OCI-LY7 (cell line): ENCODE measurements around the gene ADAMTSL3. TPM values are rescaled to one million over a fixed set of nuclear protein-coding genes. Genes with fewer than 3 reads are reported as not detected.

Experiments
- BruUV-seq: library from RNA; stranded (reverse); fragments of 400-500 nt; replicated peaks from 2 replicates; lab custom pipeline; 2021; lab: Mats Ljungman, UMichigan
- CTCF ChIA-PET: fragments of 300-600 bp; sonication (Branson Sonifier 250); formaldehyde crosslinking; loops from one replicate; lab custom pipeline; 2022; ENCODE audit warnings: antibody characterized with exemption; ENCODE audit not compliant: unreplicated experiment; lab: Charles Lee
- POLR2A ChIA-PET: fragments of 300-600 bp; sonication (Branson Sonifier 250); formaldehyde crosslinking; loops from one replicate; lab custom pipeline; 2022; ENCODE audit warnings: antibody characterized with exemption; lab: Charles Lee
- DNase-seq: peaks from one replicate; pipeline ENCODE4 v3.0.0-alpha.2; 2015; ENCODE audit warnings: low spot score
- H2AFZ ChIP-seq: fragments of 200-600 bp; sonication (generic), shearing (Covaris generic); 2 replicates; pipeline ENCODE4 v1.6.1; 2014; ENCODE audit warnings: mild to moderate bottlenecking, antibody characterized with exemption, low read length, moderate library complexity
- H3K27ac ChIP-seq: fragments of 200-600 bp; sonication (generic); 2 replicates; pipeline ENCODE4 v1.5.1; 2014; ENCODE audit warnings: mixed run types, low read depth, mild to moderate bottlenecking, moderate library complexity, low read length, inconsistent platforms; ENCODE audit not compliant: poor library complexity, severe bottlenecking
- H3K36me3 ChIP-seq: fragments of 200-600 bp; sonication (generic); 2 replicates; pipeline ENCODE4 v1.6.1; 2014; ENCODE audit warnings: mild to moderate bottlenecking, antibody characterized with exemption, low read length, moderate library complexity, mixed read lengths; ENCODE audit not compliant: insufficient read depth
- H3K4me1 ChIP-seq: fragments of 200-600 bp; sonication (generic); 2 replicates; pipeline ENCODE4 v1.5.1; 2014; ENCODE audit warnings: mild to moderate bottlenecking, low read length; ENCODE audit not compliant: insufficient read depth, poor library complexity, severe bottlenecking
- H3K4me2 ChIP-seq: fragments of 200-600 bp; sonication (generic); 2 replicates; pipeline ENCODE4 v1.6.1; 2014; ENCODE audit warnings: mild to moderate bottlenecking, low read length
- H3K4me3 ChIP-seq: fragments of 200-600 bp; sonication (generic); 2 replicates; pipeline ENCODE4 v1.5.1; 2014; ENCODE audit warnings: mild to moderate bottlenecking, low read depth, low read length; ENCODE audit not compliant: poor library complexity, severe bottlenecking
- H3K79me2 ChIP-seq: fragments of 200-600 bp; sonication (generic); 2 replicates; pipeline ENCODE4 v1.6.1; 2016; ENCODE audit warnings: low read depth, mild to moderate bottlenecking, low read length, moderate library complexity, mixed read lengths; ENCODE audit not compliant: insufficient read depth
- H3K9me2 ChIP-seq: fragments of 200-600 bp; sonication (generic); 2 replicates; pipeline ENCODE4 v1.6.1; 2016; ENCODE audit warnings: mild to moderate bottlenecking, low read length, mixed read lengths; ENCODE audit not compliant: insufficient read depth
- H3K9me3 ChIP-seq: fragments of 200-600 bp; sonication (generic); 2 replicates; pipeline ENCODE4 v1.6.1; 2014; ENCODE audit warnings: mild to moderate bottlenecking, mixed run types, low read length, mixed read lengths
- H4K20me1 ChIP-seq: fragments of 200-600 bp; sonication (generic); 2 replicates; pipeline ENCODE4 v1.6.1; 2014; ENCODE audit warnings: mild to moderate bottlenecking, antibody characterized with exemption, low read length, moderate library complexity, mixed read lengths; ENCODE audit not compliant: insufficient read depth
- CTCF ChIP-seq: fragments of 200-600 bp; sonication (generic); conservative IDR thresholded peaks from 2 replicates; pipeline ENCODE4 v1.5.1; 2014; ENCODE audit warnings: mild to moderate bottlenecking, antibody characterized with exemption, low read length, moderate library complexity, mixed read lengths
- EZH2phosphoT487 ChIP-seq: fragments of 200-600 bp; sonication (generic); IDR thresholded peaks from 2 replicates; pipeline ENCODE4 v1.6.1; 2018; ENCODE audit warnings: low read depth, borderline replicate concordance, mild to moderate bottlenecking, mixed run types, antibody characterized with exemption, low read length, moderate library complexity, mixed read lengths
- intact Hi-C: fragments of 100-400 bp; cut with micrococcal nuclease; formaldehyde crosslinking; loops from one replicate; pipeline ENCODE4 v1.10.0; 2022; ENCODE audit not compliant: unreplicated experiment
- total RNA-seq, 2 experiments: library from RNA; depleted of rRNA in 1 of 2; stranded (reverse); fragments of >200 nt in 1 of 2; shearing (Covaris generic) in 1 of 2; gene quantifications; 2 replicates each; pipeline ENCODE4 v1.2.3, GENCODE V29; 2014 to 2022

The ADAMTSL3 gene
- total RNA-seq, 2 experiments from 2014 or later = not detected

- Histone ChIP-seq H4K20me1 (no peaks in the 10 kb centered on the region), H2AFZ (no peak overlapping the region), H3K9me2 (no peaks in the 10 kb centered on the region), H3K36me3 (no peaks in the 10 kb centered on the region), H3K4me3 (no peak overlapping the region), H3K4me2 (no peak overlapping the region), H3K9me3 (no peaks in the 10 kb centered on the region), H3K27ac (no peak overlapping the region), H3K79me2 (no peaks in the 10 kb centered on the region), H3K4me1 (no peaks in the 10 kb centered on the region)
- TF ChIP-seq CTCF (no peak), EZH2phosphoT487 (no peak)
- CTCF ChIA-PET = no interaction called here
- DNase-seq = no peak
- intact Hi-C loops = no loop called here
- no TSS peak for BruUV-seq
- POLR2A ChIA-PET = no interaction called here
These were observed 56.5 kb downstream of the ADAMTSL3 start for GRCh38 chr15:83710452-83710851.

- H3K27ac ChIP-seq = no peak overlapping the region
- H3K9me2 ChIP-seq = no peaks in the 10 kb centered on the region
- H3K9me3 ChIP-seq = no peaks in the 10 kb centered on the region
- no peak overlapping the region for H2AFZ ChIP-seq
- no peak overlapping the region for H3K4me2 ChIP-seq
- no peaks in the 10 kb centered on the region for H3K4me1 ChIP-seq
- H3K36me3 ChIP-seq = no peaks in the 10 kb centered on the region
- BruUV-seq = no TSS peak
- intact Hi-C loops = no loop called here
- TF ChIP-seq CTCF = no peak
- no peaks in the 10 kb centered on the region for H3K79me2 ChIP-seq
- H3K4me3 ChIP-seq = no peak overlapping the region
- no peaks in the 10 kb centered on the region for H4K20me1 ChIP-seq
- POLR2A ChIA-PET = interaction anchor here (0.7 kb wide), 1 partner anchor 40 kb away, joined by 3 read pairs; no protein-coding TSS in a partner anchor
- CTCF ChIA-PET = no interaction called here
- no peak for DNase-seq
These were observed 57.3 kb downstream of the ADAMTSL3 start for GRCh38 chr15:83711236-83711635.

- POLR2A ChIA-PET = no interaction called here
- no peaks in the 10 kb centered on the region for H3K36me3 ChIP-seq
- no peaks in the 10 kb centered on the region for H3K79me2 ChIP-seq
- no TSS peak for BruUV-seq
- no peak for TF ChIP-seq EZH2phosphoT487
- no peak overlapping the region for H3K27ac ChIP-seq
- H3K4me3 ChIP-seq = no peak overlapping the region
- CTCF ChIA-PET = no interaction called here
- H3K4me1 ChIP-seq = no peaks in the 10 kb centered on the region
- no peaks in the 10 kb centered on the region for H3K9me3 ChIP-seq
- no peaks in the 10 kb centered on the region for H3K9me2 ChIP-seq
- intact Hi-C loops = no loop called here
- no peak overlapping the region for H2AFZ ChIP-seq
- no peaks in the 10 kb centered on the region for H4K20me1 ChIP-seq
- DNase-seq = no peak
- H3K4me2 ChIP-seq = no peak overlapping the region
These were observed 59.3 kb downstream of the ADAMTSL3 start for GRCh38 chr15:83713242-83713641.
